AG04450 (cell line): ENCODE data around the gene DERL2. TPM values are rescaled to one million over a fixed set of nuclear protein-coding genes. Genes with fewer than 3 reads are reported as not detected.

ENCODE experiments used
- CTCF ChIA-PET: fragments of 300-600, 350-600 bp; formaldehyde crosslinking; extraction: SDS; loops from one replicate; lab custom pipeline; 2022; ENCODE audit warnings: antibody characterized with exemption, inconsistent platforms; lab: Charles Lee
- POLR2A ChIA-PET: fragments of 350-600 bp; formaldehyde crosslinking; extraction: SDS; loops from one replicate; lab custom pipeline; 2021; ENCODE audit warnings: antibody characterized with exemption, inconsistent platforms; lab: Yijun Ruan, JAX
- DNase-seq: peaks from one replicate; pipeline ENCODE4 v3.0.0-alpha.2; 2011; ENCODE audit warnings: low read depth, low spot score
- H3K27ac ChIP-seq: one replicate; pipeline ENCODE4 v1.5.1; 2012; ENCODE audit warnings: low read depth, low read length, control low read depth
- H3K27me3 ChIP-seq: one replicate; pipeline ENCODE4 v1.6.0; 2012; ENCODE audit warnings: low read length; ENCODE audit not compliant: control insufficient read depth, insufficient read depth
- H3K4me3 ChIP-seq: 2 replicates; pipeline ENCODE4 v1.5.1; 2011; ENCODE audit warnings: mild to moderate bottlenecking, low read depth, low read length, control low read depth
- H3K9me3 ChIP-seq: 2 replicates; pipeline ENCODE4 v1.5.1; 2012; ENCODE audit warnings: low read length; ENCODE audit not compliant: control insufficient read depth, insufficient read depth
- CTCF ChIP-seq: IDR thresholded peaks from 2 replicates; pipeline ENCODE4 v1.5.1; 2011; ENCODE audit warnings: low read depth, low read length, control low read depth, inconsistent platforms
- polyA plus RNA-seq: library from polyadenylated mRNA; depleted of rRNA; stranded (reverse); fragments of >200 nt; gene quantifications from 2 replicates; pipeline ENCODE4 v1.2.3, GENCODE V29; 2011

Gene DERL2
- polyA plus RNA-seq, 1 experiment: 101 TPM

DNA sequence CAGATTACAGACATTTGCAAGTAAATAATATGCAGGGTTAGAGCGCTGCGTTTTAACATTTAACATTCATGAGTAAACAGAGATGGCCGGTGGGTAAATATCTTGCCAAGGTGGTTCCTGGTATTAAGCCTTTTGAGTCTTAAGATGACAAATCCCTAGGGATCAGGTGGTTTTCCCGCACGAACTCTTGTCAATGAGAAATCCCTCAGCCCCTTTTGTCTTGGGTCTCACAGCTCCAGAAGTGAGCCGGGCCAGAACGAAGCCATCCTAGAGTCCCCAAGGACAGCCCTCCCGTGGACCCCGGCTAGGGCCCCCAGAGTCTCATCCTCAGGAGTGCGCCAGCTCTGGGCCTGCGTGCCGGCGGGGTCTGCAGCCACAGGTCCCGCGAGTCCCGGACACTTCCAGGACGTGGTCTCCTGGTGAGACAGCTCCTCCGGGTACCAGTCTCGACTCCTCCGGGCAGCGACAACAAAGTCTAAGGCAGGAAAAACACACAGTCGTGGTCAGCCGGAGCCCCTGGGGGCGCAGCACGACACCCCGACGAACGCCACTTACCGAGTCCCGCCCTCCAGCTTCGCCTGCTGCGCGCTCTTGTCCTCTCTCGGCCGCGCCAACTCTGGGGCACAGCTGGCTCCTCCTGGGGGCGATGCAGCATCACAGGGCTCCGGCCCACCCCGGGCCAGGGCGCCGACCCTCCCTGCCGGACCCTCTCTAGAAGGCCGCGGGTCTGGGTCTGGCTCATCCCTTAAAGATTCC is 13.7 kb upstream of the DERL2 start:
- Histone ChIP-seq H3K4me3 (peak overlapping the region; percentile 83), H3K27ac (peak overlapping the region; percentile 39), H3K27me3 (no peaks in the 10 kb centered on the region), H3K9me3 (peaks cover 9% of the 10 kb centered on the region; the same call in 1 of the 2 replicates)
- CTCF ChIA-PET: interaction anchor here (0.8 to 1.4 kb wide), 3 partner anchors 53 to 85 kb away, joined by 3 to 4 read pairs (median 4); partner anchors contain the start of genes C1QBP and NLRP1
- no peak for TF ChIP-seq CTCF
- no peak for DNase-seq
- POLR2A ChIA-PET: interaction anchor here (1.1 to 3.3 kb wide), 8 partner anchors 8 to 85 kb away, joined by 3 to 21 read pairs (median 10); partner anchors contain the start of genes DERL2, DHX33, MIS12 and NLRP1

DNA sequence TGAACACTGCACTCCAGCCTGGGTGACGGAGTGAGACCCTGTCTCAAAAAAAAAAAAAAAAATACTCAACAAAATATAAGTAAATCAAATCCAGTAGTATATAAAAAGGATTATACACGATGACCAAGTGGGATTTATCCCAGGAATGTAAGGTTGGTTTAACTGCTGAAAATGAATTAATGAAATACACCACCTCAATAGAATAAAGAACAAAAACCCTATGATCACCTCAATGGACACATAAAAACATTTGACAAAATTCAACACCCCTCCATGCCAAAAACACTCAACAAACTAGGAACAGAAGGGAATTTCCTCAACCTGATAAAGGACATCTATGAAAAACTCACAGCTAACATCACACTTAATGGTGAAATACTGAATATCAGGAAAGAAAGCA is 7.0 kb upstream of the DERL2 start:
- Histone ChIP-seq H3K4me3 (no peak overlapping the region), H3K9me3 (peaks cover 20% of the 10 kb centered on the region), H3K27ac (no peak overlapping the region), H3K27me3 (no peaks in the 10 kb centered on the region)
- TF ChIP-seq CTCF: no peak
- DNase-seq: no peak
- POLR2A ChIA-PET: interaction anchor here (0.5 kb wide), 1 partner anchor 950 kb away, joined by 7 read pairs; no protein-coding TSS in a partner anchor
- CTCF ChIA-PET: interaction anchor here (0.7 kb wide), 1 partner anchor 25 kb away, joined by 3 read pairs; no protein-coding TSS in a partner anchor

DNA sequence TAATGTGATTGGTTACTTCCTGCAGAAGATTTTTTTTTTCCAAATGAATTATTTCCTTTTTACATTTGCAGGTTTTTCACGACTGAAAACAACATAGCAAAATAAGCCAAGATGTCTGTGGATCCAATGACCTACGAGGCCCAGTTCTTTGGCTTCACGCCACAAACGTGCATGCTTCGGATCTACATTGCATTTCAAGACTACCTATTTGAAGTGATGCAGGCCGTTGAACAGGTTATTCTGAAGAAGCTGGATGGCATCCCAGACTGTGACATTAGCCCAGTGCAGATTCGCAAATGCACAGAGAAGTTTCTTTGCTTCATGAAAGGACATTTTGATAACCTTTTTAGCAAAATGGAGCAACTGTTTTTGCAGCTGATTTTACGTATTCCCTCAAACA is 2.8 kb upstream of the DERL2 start:
- TF ChIP-seq CTCF: no peak
- H3K4me3 ChIP-seq: no peak overlapping the region
- no peak for DNase-seq
- ChIA-PET CTCF (interaction anchor here (0.6 kb wide), 1 partner anchor 70 kb away, joined by 3 read pairs; no protein-coding TSS in a partner anchor), POLR2A (no interaction called here)
- peaks cover 12% of the 10 kb centered on the region for H3K9me3 ChIP-seq
- H3K27ac ChIP-seq: no peak overlapping the region
- H3K27me3 ChIP-seq: no peaks in the 10 kb centered on the region

- TF ChIP-seq CTCF: no peak
- Histone ChIP-seq H3K27me3 (no peaks in the 10 kb centered on the region), H3K27ac (peak within 1 kb of the TSS; percentile 99), H3K9me3 (no peaks in the 10 kb centered on the region), H3K4me3 (peak within 1 kb of the TSS; percentile 91)
- DNase-seq: peak; percentile 98
- ChIA-PET CTCF (interaction anchor here (0.6 kb wide), 1 partner anchor 221 kb away, joined by 3 read pairs; no protein-coding TSS in a partner anchor), POLR2A (interaction anchor here (0.6 to 2.1 kb wide), 11 partner anchors 8 to 98 kb away, joined by 3 to 21 read pairs (median 4); partner anchors contain the start of genes C1QBP, DHX33 and NLRP1)
These were observed 487 bp upstream of the DERL2 start, which contains the start of gene MIS12 for GRCh38 chr17:5486206-5487124. Gene MIS12 (plus strand): TSS chr17:5486566. CDS start chr17:5488863, 2,297 bp downstream.
